AG04450 (cell line): ENCODE data around the gene MYNN. TPM values are rescaled to one million over a fixed set of nuclear protein-coding genes. Genes with fewer than 3 reads are reported as not detected.

Experiments
- CTCF ChIA-PET: fragments of 300-600, 350-600 bp; formaldehyde crosslinking; extraction: SDS; loops from one replicate; lab custom pipeline; 2022; ENCODE audit warnings: antibody characterized with exemption, inconsistent platforms; lab: Charles Lee
- POLR2A ChIA-PET: fragments of 350-600 bp; formaldehyde crosslinking; extraction: SDS; loops from one replicate; lab custom pipeline; 2021; ENCODE audit warnings: antibody characterized with exemption, inconsistent platforms; lab: Yijun Ruan, JAX
- DNase-seq: peaks from one replicate; pipeline ENCODE4 v3.0.0-alpha.2; 2011; ENCODE audit warnings: low read depth, low spot score
- H3K27ac ChIP-seq: one replicate; pipeline ENCODE4 v1.5.1; 2012; ENCODE audit warnings: low read depth, low read length, control low read depth
- H3K27me3 ChIP-seq: one replicate; pipeline ENCODE4 v1.6.0; 2012; ENCODE audit warnings: low read length; ENCODE audit not compliant: control insufficient read depth, insufficient read depth
- H3K4me3 ChIP-seq: 2 replicates; pipeline ENCODE4 v1.5.1; 2011; ENCODE audit warnings: mild to moderate bottlenecking, low read depth, low read length, control low read depth
- H3K9me3 ChIP-seq: 2 replicates; pipeline ENCODE4 v1.5.1; 2012; ENCODE audit warnings: low read length; ENCODE audit not compliant: control insufficient read depth, insufficient read depth
- polyA plus RNA-seq: library from polyadenylated mRNA; depleted of rRNA; stranded (reverse); fragments of >200 nt; gene quantifications from 2 replicates; pipeline ENCODE4 v1.2.3, GENCODE V29; 2011
- TF ChIP-seq, protein P1 (sequence below): IDR thresholded peaks from 2 replicates; pipeline ENCODE4 v1.5.1; 2011; ENCODE audit warnings: low read depth, low read length, control low read depth, inconsistent platforms

Gene MYNN
- polyA plus RNA-seq, 1 experiment, result 27.0 TPM

GRCh38 chr3:169774186-169774585 lies 990 bp downstream of the MYNN start:
- CTCF ChIA-PET, result interaction anchor here (0.9 kb wide), 1 partner anchor 822 kb away, joined by 3 read pairs; no protein-coding TSS in a partner anchor

GRCh38 chr3:169777822-169778221 lies 4.6 kb downstream of the MYNN start:
- CTCF ChIA-PET, result no interaction called here
- no peak for DNase-seq
- H3K27me3 ChIP-seq, result no peaks in the 10 kb centered on the region
- POLR2A ChIA-PET, result no interaction called here
- TF ChIP-seq, protein P1, sequence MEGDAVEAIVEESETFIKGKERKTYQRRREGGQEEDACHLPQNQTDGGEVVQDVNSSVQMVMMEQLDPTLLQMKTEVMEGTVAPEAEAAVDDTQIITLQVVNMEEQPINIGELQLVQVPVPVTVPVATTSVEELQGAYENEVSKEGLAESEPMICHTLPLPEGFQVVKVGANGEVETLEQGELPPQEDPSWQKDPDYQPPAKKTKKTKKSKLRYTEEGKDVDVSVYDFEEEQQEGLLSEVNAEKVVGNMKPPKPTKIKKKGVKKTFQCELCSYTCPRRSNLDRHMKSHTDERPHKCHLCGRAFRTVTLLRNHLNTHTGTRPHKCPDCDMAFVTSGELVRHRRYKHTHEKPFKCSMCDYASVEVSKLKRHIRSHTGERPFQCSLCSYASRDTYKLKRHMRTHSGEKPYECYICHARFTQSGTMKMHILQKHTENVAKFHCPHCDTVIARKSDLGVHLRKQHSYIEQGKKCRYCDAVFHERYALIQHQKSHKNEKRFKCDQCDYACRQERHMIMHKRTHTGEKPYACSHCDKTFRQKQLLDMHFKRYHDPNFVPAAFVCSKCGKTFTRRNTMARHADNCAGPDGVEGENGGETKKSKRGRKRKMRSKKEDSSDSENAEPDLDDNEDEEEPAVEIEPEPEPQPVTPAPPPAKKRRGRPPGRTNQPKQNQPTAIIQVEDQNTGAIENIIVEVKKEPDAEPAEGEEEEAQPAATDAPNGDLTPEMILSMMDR, result no peak
- H3K9me3 ChIP-seq, result peaks cover 3% of the 10 kb centered on the region; the same call in 1 of the 2 replicates
- no peak overlapping the region for H3K27ac ChIP-seq
- H3K4me3 ChIP-seq, result no peak overlapping the region

More at GRCh38 chr3:169774186-169774585, 990 bp downstream of the MYNN start:
- POLR2A ChIA-PET, result no interaction called here
- H3K4me3 ChIP-seq, result peak overlapping the region; percentile 96
- TF ChIP-seq, protein P1, result no peak
- H3K27me3 ChIP-seq, result no peaks in the 10 kb centered on the region
- no peak overlapping the region for H3K27ac ChIP-seq
- no peak for DNase-seq
- H3K9me3 ChIP-seq, result peaks cover 3% of the 10 kb centered on the region; the same call in 1 of the 2 replicates

- DNase-seq, result no peak
- no peaks in the 10 kb centered on the region for H3K27me3 ChIP-seq
- ChIA-PET POLR2A (no interaction called here), CTCF (interaction anchor here (1.1 kb wide), 1 partner anchor 84 kb away, joined by 4 read pairs; no protein-coding TSS in a partner anchor)
- H3K4me3 ChIP-seq, result no peak overlapping the region
- no peaks in the 10 kb centered on the region for H3K9me3 ChIP-seq
- no peak overlapping the region for H3K27ac ChIP-seq
- TF ChIP-seq, protein P1, result no peak
Measured at GRCh38 chr3:169780742-169781141, 7.5 kb downstream of the MYNN start.

GRCh38 chr3:169781209-169781855 lies 8.1 kb downstream of the MYNN start:
- no peaks in the 10 kb centered on the region for H3K9me3 ChIP-seq
- ChIA-PET POLR2A (no interaction called here), CTCF (no interaction called here)
- H3K27ac ChIP-seq, result no peak overlapping the region
- no peak for DNase-seq
- H3K4me3 ChIP-seq, result no peak overlapping the region
- TF ChIP-seq, protein P1, result no peak
- H3K27me3 ChIP-seq, result no peaks in the 10 kb centered on the region

DNA sequence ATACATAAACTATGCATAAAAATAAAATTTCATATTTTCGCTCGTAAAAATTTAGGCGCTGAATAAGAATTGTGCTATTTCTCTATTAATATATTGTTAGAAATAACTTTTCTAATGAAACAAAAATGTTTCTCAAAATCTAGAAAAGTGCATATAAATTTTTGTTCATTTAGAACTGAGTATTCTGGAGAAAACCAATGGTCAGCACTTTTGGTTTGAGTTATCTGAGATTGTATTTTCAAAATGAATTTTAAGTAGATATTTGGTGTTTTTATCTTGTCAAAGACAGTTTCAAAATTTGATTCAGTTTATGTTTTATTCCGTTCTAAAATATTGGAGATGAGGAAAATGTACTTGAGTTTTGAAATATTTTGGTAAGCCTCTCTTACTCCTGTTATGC lies 13.9 kb downstream of the MYNN start:
- H3K27me3 ChIP-seq, result no peaks in the 10 kb centered on the region
- TF ChIP-seq, protein P1, result no peak
- ChIA-PET POLR2A (no interaction called here), CTCF (interaction anchor here (0.6 kb wide), 1 partner anchor 70 kb away, joined by 3 read pairs; no protein-coding TSS in a partner anchor)
- DNase-seq, result no peak
- H3K27ac ChIP-seq, result no peak overlapping the region
- H3K9me3 ChIP-seq, result no peaks in the 10 kb centered on the region
- no peak overlapping the region for H3K4me3 ChIP-seq
